ENCODE results near the gene ARMH1.

DNA sequence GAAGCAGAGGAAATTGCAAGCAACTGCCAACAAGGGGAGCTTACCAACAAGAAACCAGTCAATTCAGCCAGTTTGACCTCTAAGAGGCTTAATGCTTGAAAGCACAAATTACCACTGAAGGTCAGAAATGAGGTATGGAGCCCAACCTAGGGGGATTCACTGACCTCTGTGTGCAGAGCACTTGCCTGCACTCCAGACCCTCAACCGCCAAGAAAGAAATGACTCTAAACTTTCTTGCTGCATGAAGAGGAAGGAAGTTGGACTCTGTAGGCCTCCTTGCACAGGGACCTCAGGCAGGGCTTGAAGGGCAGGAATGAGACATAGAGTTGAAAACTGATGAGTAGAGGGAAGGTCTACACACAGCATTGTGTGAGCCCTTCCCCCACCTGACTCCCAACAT is 10.0 kb downstream of the ARMH1 start:
- TF ChIP-seq, protein P1, sequence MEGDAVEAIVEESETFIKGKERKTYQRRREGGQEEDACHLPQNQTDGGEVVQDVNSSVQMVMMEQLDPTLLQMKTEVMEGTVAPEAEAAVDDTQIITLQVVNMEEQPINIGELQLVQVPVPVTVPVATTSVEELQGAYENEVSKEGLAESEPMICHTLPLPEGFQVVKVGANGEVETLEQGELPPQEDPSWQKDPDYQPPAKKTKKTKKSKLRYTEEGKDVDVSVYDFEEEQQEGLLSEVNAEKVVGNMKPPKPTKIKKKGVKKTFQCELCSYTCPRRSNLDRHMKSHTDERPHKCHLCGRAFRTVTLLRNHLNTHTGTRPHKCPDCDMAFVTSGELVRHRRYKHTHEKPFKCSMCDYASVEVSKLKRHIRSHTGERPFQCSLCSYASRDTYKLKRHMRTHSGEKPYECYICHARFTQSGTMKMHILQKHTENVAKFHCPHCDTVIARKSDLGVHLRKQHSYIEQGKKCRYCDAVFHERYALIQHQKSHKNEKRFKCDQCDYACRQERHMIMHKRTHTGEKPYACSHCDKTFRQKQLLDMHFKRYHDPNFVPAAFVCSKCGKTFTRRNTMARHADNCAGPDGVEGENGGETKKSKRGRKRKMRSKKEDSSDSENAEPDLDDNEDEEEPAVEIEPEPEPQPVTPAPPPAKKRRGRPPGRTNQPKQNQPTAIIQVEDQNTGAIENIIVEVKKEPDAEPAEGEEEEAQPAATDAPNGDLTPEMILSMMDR (IDR thresholded peaks at IDR 0.05): no peak
- TF ChIP-seq POLR2A (IDR thresholded peaks at IDR 0.05) (no peak), EP300 (IDR thresholded peaks at IDR 0.05; ENCODE audit: low read depth) (no peak)

All from transverse colon (tissue), 3 donors.